Suprapubic skin (tissue), 4 donors: ENCODE results near the gene CEP170B. TPM values are rescaled to one million over a fixed set of nuclear protein-coding genes. Genes with fewer than 3 reads are reported as not detected.

Source experiments
- DNase-seq, 2 donors: peaks; one replicate each; pipeline ENCODE4 v3.0.0-alpha.2; 2019; ENCODE audit warnings: low spot score in 2 of 2
- H3K27ac ChIP-seq: fragments of 200-600 bp; sonication (generic); one replicate; pipeline ENCODE4 v1.5.1; 2019
- H3K27me3 ChIP-seq: fragments of 200-600 bp; sonication (generic); one replicate; pipeline ENCODE4 v1.5.1; 2019
- H3K36me3 ChIP-seq: fragments of 200-600 bp; sonication (generic); one replicate; pipeline ENCODE4 v1.5.1; 2019
- H3K4me1 ChIP-seq: fragments of 200-600 bp; sonication (generic); one replicate; pipeline ENCODE4 v1.5.1; 2019
- H3K4me3 ChIP-seq: fragments of 200-600 bp; sonication (generic); one replicate; pipeline ENCODE4 v1.5.1; 2019; ENCODE audit warnings: mild to moderate bottlenecking
- H3K9me3 ChIP-seq: fragments of 200-600 bp; sonication (generic); one replicate; pipeline ENCODE4 v1.5.1; 2019
- CTCF ChIP-seq, 2 donors: fragments of 200-600 bp in 1 of 2; fragments of 450-650 bp in 1 of 2; sonication (generic) in 1 of 2; IDR thresholded peaks; one replicate each; pipeline ENCODE4 v1.5.1; 2016 to 2019; ENCODE audit warnings: antibody characterized with exemption in 2 of 2, mild to moderate bottlenecking in 1 of 2, moderate library complexity in 1 of 2
- EP300 ChIP-seq: sonication (generic); formaldehyde crosslinking; IDR thresholded peaks from one replicate; pipeline ENCODE4 v1.6.1; 2017; ENCODE audit warnings: antibody characterized with exemption
- POLR2A ChIP-seq, 2 donors: fragments of 450-650 bp; IDR thresholded peaks; one replicate each; pipeline ENCODE4 v1.6.1; 2017; ENCODE audit warnings: antibody characterized with exemption in 2 of 2, mild to moderate bottlenecking in 2 of 2, moderate library complexity in 2 of 2
- POLR2AphosphoS5 ChIP-seq, 3 donors: sonication (generic); formaldehyde crosslinking; IDR thresholded peaks; one replicate each; pipeline ENCODE4 v1.6.1; 2017; ENCODE audit warnings: antibody characterized with exemption in 3 of 3
- WGBS: methylation state at CpG from one replicate; pipeline ENCODE4 v1.1.5; 2018; 5-methylcytosine and 5-hydroxymethylcytosine counted together
- total RNA-seq, 4 donors: library from RNA; depleted of rRNA; stranded (reverse); fragments of >200 nt; gene quantifications; one replicate each; pipeline ENCODE4 v1.1.0, GENCODE V29; 2016

Gene CEP170B
- total RNA-seq, 4 donors from 2014 or later, result 53.3 to 70.1 (median 60.4) TPM

DNA sequence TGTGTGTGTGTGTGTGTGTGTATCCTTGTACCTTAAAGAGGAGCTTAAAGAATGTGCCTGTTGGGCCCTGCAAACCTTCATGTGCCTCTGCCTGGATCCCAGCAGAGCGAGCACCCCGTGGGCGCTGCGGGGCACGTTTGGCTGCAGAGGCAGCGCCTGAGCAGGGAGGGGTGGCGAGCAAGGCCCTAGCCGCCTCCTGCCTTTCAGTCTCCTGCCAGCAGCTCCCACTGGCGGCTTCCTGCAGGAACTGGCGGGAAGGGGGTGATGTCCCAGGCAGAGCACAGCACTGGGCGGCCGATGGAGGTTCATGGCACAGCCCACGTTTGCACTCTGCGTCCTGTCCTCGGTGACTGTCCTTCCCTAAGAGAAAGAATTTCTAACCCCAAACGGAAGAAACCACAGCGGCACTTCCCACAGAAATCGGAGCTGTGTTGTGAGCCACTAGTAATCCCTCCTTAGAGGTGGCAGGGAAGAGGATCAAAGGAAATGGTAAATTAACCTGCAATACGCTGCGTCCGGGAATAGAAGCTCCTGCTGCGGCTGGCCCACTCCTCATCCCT lies 44.3 kb upstream of the CEP170B start:
- WGBS, result 24% methylated on average over 15 of the region's 22 CpGs
- Histone ChIP-seq H3K9me3 (no peaks in the 10 kb centered on the region), H3K27ac (no peak overlapping the region), H3K4me1 (peaks cover 20% of the 10 kb centered on the region), H3K27me3 (no peaks in the 10 kb centered on the region), H3K4me3 (no peak overlapping the region), H3K36me3 (no peaks in the 10 kb centered on the region)
- peak in 1 of 2 donors; percentile 80 for DNase-seq
- peak in 1 of 2 donors; percentile 51 for TF ChIP-seq CTCF (IDR thresholded peaks at IDR 0.05)
- TF ChIP-seq POLR2A (IDR thresholded peaks at IDR 0.05), result no peak

GRCh38 chr14:104821229-104821945 lies 43.7 kb upstream of the CEP170B start:
- Histone ChIP-seq H3K27ac (no peak overlapping the region), H3K27me3 (no peaks in the 10 kb centered on the region), H3K9me3 (no peaks in the 10 kb centered on the region), H3K4me3 (no peak overlapping the region), H3K36me3 (no peaks in the 10 kb centered on the region), H3K4me1 (peaks cover 25% of the 10 kb centered on the region)
- DNase-seq, result no peak
- TF ChIP-seq CTCF (IDR thresholded peaks at IDR 0.05) (no peak), POLR2AphosphoS5 (IDR thresholded peaks at IDR 0.05) (no peak), EP300 (no peak), POLR2A (IDR thresholded peaks at IDR 0.05) (no peak)
- WGBS, result 80% methylated on average over 7 of the region's 23 CpGs

DNA sequence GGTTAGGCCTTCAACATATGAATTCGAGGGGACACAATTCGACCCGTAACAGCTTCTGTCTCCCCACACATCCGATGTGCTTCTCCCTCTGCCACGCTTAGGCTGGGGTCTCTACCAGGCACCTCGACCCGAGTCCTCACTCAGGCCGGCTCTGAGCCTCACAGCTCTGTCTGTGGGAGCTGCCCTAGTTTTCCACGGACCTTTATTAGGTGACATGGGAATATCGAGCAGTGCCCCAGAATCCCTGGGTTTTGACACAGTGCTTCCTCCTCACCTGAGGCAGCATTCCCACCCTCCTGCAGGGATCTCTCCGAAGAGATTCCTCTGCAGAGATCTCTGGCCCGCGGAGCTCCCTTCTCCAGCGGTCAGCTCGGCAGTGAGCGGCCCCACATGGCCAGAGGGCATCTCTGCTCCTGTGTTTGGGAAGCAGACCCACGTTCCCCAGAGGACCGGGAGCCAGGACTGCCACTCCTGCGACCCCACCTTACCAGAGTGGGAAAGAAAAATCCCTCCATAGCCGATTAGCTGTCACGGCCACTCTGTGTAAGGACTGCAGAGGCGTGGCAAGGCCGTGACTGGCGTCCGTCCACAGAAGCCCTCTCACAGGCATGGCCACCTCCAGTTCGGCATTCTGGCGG lies 43.0 kb upstream of the CEP170B start:
- Histone ChIP-seq H3K4me1 (peaks cover 23% of the 10 kb centered on the region), H3K4me3 (no peak overlapping the region), H3K27ac (no peak overlapping the region), H3K27me3 (no peaks in the 10 kb centered on the region), H3K36me3 (no peaks in the 10 kb centered on the region), H3K9me3 (no peaks in the 10 kb centered on the region)
- no peak for DNase-seq
- TF ChIP-seq EP300, result no peak
- no peak for TF ChIP-seq POLR2A (IDR thresholded peaks at IDR 0.05)
- no peak for TF ChIP-seq CTCF (IDR thresholded peaks at IDR 0.05)
- no peak for TF ChIP-seq POLR2AphosphoS5 (IDR thresholded peaks at IDR 0.05)
- 95% methylated on average over 21 of the region's 27 CpGs for WGBS

GRCh38 chr14:104822821-104823615 lies 42.0 kb upstream of the CEP170B start:
- Histone ChIP-seq H3K9me3 (no peaks in the 10 kb centered on the region), H3K27ac (no peak overlapping the region), H3K36me3 (no peaks in the 10 kb centered on the region), H3K27me3 (no peaks in the 10 kb centered on the region), H3K4me1 (peaks cover 30% of the 10 kb centered on the region), H3K4me3 (no peak overlapping the region)
- no peak for DNase-seq
- TF ChIP-seq POLR2A (IDR thresholded peaks at IDR 0.05), result no peak
- TF ChIP-seq EP300, result no peak
- no peak for TF ChIP-seq POLR2AphosphoS5 (IDR thresholded peaks at IDR 0.05)
- no peak for TF ChIP-seq CTCF (IDR thresholded peaks at IDR 0.05)
- 87% methylated on average over 19 of the region's 22 CpGs for WGBS
